Endothelial cell of umbilical vein (primary cell): ENCODE measurements around the gene GALNT10. TPM values are rescaled to one million over a fixed set of nuclear protein-coding genes. Genes with fewer than 3 reads are reported as not detected.

ENCODE experiments used
- BruUV-seq: library from RNA; stranded (reverse); fragments of 400-500 nt; replicated peaks from 2 replicates; lab custom pipeline; 2021; lab: Mats Ljungman, UMichigan
- CTCF ChIA-PET: fragments of 300-600, 350-600 bp; sonication (Branson Sonifier 250); formaldehyde crosslinking; loops from one replicate; lab custom pipeline; 2021; ENCODE audit warnings: antibody characterized with exemption, inconsistent platforms; lab: Charles Lee
- POLR2A ChIA-PET: fragments of 300-600, 350-600 bp; sonication (Branson Sonifier 250); formaldehyde crosslinking; loops from one replicate; lab custom pipeline; 2021; ENCODE audit warnings: antibody characterized with exemption, inconsistent platforms; lab: Charles Lee
- DNase-seq: peaks from one replicate; pipeline ENCODE4 v3.0.0-alpha.2; 2011; ENCODE audit warnings: low read depth, low spot score
- FAIRE-seq: peaks from 2 replicates; lab custom pipeline; 2011; peaks lifted over from hg19 to GRCh38; lab: Jason Lieb, UNC
- H2AFZ ChIP-seq: 2 replicates; pipeline ENCODE4 v1.6.0; 2012; ENCODE audit warnings: low read depth, low read length, control low read depth, inconsistent platforms
- H3K27ac ChIP-seq: 2 replicates; pipeline ENCODE4 v1.5.1; 2011; ENCODE audit warnings: low read depth, mild to moderate bottlenecking, control low read depth, low read length, moderate library complexity; ENCODE audit not compliant: insufficient read depth
- H3K27me3 ChIP-seq, 2 experiments: 2 replicates each; pipeline versions ENCODE4 v1.6.0 to v1.6.1; 2011; ENCODE audit warnings: low read length in 2 of 2, mixed read lengths in 1 of 2; ENCODE audit not compliant: control insufficient read depth in 2 of 2, insufficient read depth in 2 of 2
- H3K36me3 ChIP-seq, 2 experiments: 2 replicates in 1 of 2; 3 replicates in 1 of 2; pipeline ENCODE4 v1.5.1; 2011; ENCODE audit warnings: low read length in 2 of 2, mild to moderate bottlenecking in 1 of 2, moderate library complexity in 1 of 2; ENCODE audit not compliant: control insufficient read depth in 2 of 2, insufficient read depth in 2 of 2; ENCODE audit errors: extremely low read depth in 1 of 2
- H3K4me1 ChIP-seq: 3 replicates; pipeline ENCODE4 v1.5.1; 2011; ENCODE audit warnings: mild to moderate bottlenecking, low read length; ENCODE audit not compliant: control insufficient read depth, insufficient read depth; ENCODE audit errors: extremely low read depth
- H3K4me2 ChIP-seq: 2 replicates; pipeline ENCODE4 v1.6.1; 2011; ENCODE audit warnings: low read length, control low read depth, mixed read lengths; ENCODE audit not compliant: insufficient read depth
- H3K4me3 ChIP-seq, 3 experiments: fragments of 200-600 bp in 1 of 3; sonication (generic), shearing (Covaris generic) in 1 of 3; replicated peaks in 1 of 3; 2 replicates each; pipeline ENCODE4 v1.5.1; 2011 to 2016; ENCODE audit warnings: control low read depth in 3 of 3, low read length in 3 of 3, mild to moderate bottlenecking in 2 of 3, inconsistent platforms in 1 of 3, low read depth in 1 of 3, moderate library complexity in 1 of 3; ENCODE audit not compliant: insufficient read depth in 1 of 3
- H3K79me2 ChIP-seq: 2 replicates; pipeline ENCODE4 v1.6.0; 2012; ENCODE audit warnings: low read length, inconsistent platforms; ENCODE audit not compliant: control insufficient read depth, insufficient read depth
- H3K9ac ChIP-seq: replicated peaks from 2 replicates; pipeline ENCODE3; 2011; ENCODE audit warnings: low read length, control low read depth; ENCODE audit not compliant: insufficient read depth; ENCODE audit errors: extremely low read depth
- H3K9me1 ChIP-seq: replicated peaks from 3 replicates; pipeline ENCODE4 v1.6.0; 2011; ENCODE audit warnings: mild to moderate bottlenecking, low read length; ENCODE audit not compliant: control insufficient read depth, insufficient read depth; ENCODE audit errors: extremely low read depth
- H3K9me3 ChIP-seq: replicated peaks from 2 replicates; pipeline ENCODE4 v1.5.1; 2012; ENCODE audit warnings: low read length, inconsistent platforms; ENCODE audit not compliant: control insufficient read depth, insufficient read depth
- H4K20me1 ChIP-seq: replicated peaks from 2 replicates; pipeline ENCODE3; 2011; ENCODE audit warnings: mild to moderate bottlenecking, low read length; ENCODE audit not compliant: control insufficient read depth, insufficient read depth; ENCODE audit errors: extremely low read depth
- EZH2 ChIP-seq: IDR thresholded peaks from 2 replicates; pipeline ENCODE4 v1.6.1; 2012; ENCODE audit warnings: borderline replicate concordance, low read depth, mild to moderate bottlenecking, moderate library complexity, low read length, inconsistent platforms; ENCODE audit not compliant: severe bottlenecking
- MYC ChIP-seq: IDR thresholded peaks from one replicate; pipeline ENCODE4 v1.6.1; 2011; ENCODE audit warnings: mild to moderate bottlenecking, low read depth, low read length
- POLR2A ChIP-seq: IDR thresholded peaks from 2 replicates; pipeline ENCODE4 v1.6.1; 2012; ENCODE audit warnings: low read depth, mild to moderate bottlenecking, control low read depth, low read length
- POLR2AphosphoS5 ChIP-seq: IDR thresholded peaks from 2 replicates; pipeline ENCODE4 v1.6.1; 2012; ENCODE audit warnings: low read depth, mild to moderate bottlenecking, control low read depth, low read length, moderate library complexity; ENCODE audit not compliant: insufficient read depth
- dilution Hi-C: fragments of 300-500 bp; cut with MboI; formaldehyde crosslinking; loops from one replicate; pipeline ENCODE4 v1.15.0; 2019; ENCODE audit warnings: low sequenced_read_pairs; ENCODE audit not compliant: extremely low pct_ligation_motif_present
- intact Hi-C: fragments of 100-400 bp; cut with micrococcal nuclease; formaldehyde crosslinking; loops from one replicate; pipeline ENCODE4 v1.10.0; 2022
- polyA plus RNA-seq, 4 experiments: library from polyadenylated mRNA; depleted of rRNA in 3 of 4; stranded (reverse) in 3 of 4; unstranded in 1 of 4; fragments of >200 nt; gene quantifications; 2 replicates each; pipeline versions ENCODE4 v1.2.1 to v1.2.3, GENCODE V29; 2011 to 2012; ENCODE audit warnings: missing spikeins in 1 of 4
- total RNA-seq: library from RNA; stranded (reverse); gene quantifications from 2 replicates; pipeline ENCODE4 v1.2.3, GENCODE V29; 2021
- TF ChIP-seq, protein P1 (sequence below): IDR thresholded peaks from 2 replicates; pipeline ENCODE4 v1.6.1; 2011; ENCODE audit not compliant: insufficient read depth, insufficient read length
- TF ChIP-seq, protein P2 (sequence below), 2 donors: IDR thresholded peaks; 1 replicate in 1 of 2; 2 replicates in 1 of 2; pipeline ENCODE4 v1.5.1; 2011; ENCODE audit warnings: low read length in 2 of 2, mild to moderate bottlenecking in 2 of 2, moderate library complexity in 2 of 2, control low read depth in 1 of 2, inconsistent platforms in 1 of 2, low read depth in 1 of 2; ENCODE audit not compliant: insufficient read depth in 1 of 2; ENCODE audit errors: extremely low read depth in 1 of 2

The GALNT10 gene
- total and polyA plus RNA-seq, 2 donors (not counting 3 experiments of a cell fraction or from before 2014, with no cell fraction given): 70.2 to 77.6 TPM

DNA sequence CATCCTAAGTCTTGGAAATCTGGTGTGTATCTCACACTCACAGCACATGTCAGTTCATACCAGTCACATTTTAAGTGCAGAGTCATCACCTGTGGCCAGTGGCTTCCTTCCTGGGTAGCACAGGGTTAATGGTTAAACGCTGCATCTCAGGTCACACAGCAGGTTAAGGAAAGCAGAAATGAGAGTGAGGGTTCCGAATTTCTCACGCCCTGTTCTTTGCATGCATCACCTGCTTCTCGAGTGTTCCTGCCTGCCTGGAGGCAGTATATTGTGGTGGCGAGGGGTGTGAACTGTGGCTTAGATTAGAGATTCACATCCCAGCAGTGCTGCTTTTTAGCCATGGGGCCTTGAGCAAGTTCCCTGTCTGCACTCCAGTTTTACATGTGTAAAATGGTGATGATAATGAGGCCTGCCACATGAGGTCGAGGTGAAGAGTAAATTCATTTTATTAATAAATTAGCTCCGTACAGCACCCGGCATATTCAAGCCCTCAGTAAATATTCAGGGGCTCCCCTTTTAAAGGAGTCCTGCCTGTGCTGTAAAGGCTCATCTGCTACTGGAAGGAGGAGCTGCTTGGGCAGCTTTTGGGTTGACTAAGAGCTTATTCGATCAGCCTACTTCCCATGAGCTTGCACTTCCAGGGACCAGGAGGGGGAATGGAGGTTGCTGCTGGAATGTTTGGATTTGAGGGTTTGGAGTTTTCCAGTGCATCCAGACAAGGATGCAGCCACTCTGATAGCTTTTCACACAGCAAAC lies 194.1 kb downstream of the GALNT10 start:
- H4K20me1 ChIP-seq: no peaks in the 10 kb centered on the region
- no peak overlapping the region for H2AFZ ChIP-seq
- dilution Hi-C loops (no loop called here), intact Hi-C loops (no loop called here)
- H3K4me3 ChIP-seq: no peak overlapping the region
- H3K27ac ChIP-seq: no peak overlapping the region
- no peak overlapping the region for H3K4me2 ChIP-seq
- TF ChIP-seq, protein P1, sequence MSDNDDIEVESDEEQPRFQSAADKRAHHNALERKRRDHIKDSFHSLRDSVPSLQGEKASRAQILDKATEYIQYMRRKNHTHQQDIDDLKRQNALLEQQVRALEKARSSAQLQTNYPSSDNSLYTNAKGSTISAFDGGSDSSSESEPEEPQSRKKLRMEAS: no peak
- TF ChIP-seq MYC: no peak
- no TSS peak for BruUV-seq
- H3K79me2 ChIP-seq: no peaks in the 10 kb centered on the region
- CTCF ChIA-PET: no interaction called here
- H3K27me3 ChIP-seq: no peaks in the 10 kb centered on the region
- no peaks in the 10 kb centered on the region for H3K9me1 ChIP-seq
- H3K36me3 ChIP-seq: peaks cover 16 to 19% of the 10 kb centered on the region in 2 experiments
- no peaks in the 10 kb centered on the region for H3K4me1 ChIP-seq
- H3K9me3 ChIP-seq: no peaks in the 10 kb centered on the region
- POLR2A ChIA-PET: no interaction called here
- no peak for DNase-seq
- no peak for FAIRE-seq
- no peak overlapping the region for H3K9ac ChIP-seq

DNA sequence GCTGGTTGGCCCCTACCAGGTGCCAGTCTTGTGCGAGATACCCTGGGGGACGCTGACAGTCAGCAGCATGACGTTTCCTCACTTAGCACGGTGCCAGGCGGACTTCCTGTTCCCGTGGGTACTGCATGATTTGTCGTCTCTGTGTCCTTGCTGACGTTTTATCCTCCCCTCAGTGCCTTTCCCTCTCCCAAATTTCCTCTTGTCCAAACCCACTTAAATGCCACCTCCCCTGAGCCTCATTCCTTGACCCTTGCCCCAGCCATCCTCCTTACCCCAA lies 194.6 kb downstream of the GALNT10 start:
- H3K9me1 ChIP-seq: no peaks in the 10 kb centered on the region
- TF ChIP-seq POLR2AphosphoS5: no peak
- TF ChIP-seq, protein P2, sequence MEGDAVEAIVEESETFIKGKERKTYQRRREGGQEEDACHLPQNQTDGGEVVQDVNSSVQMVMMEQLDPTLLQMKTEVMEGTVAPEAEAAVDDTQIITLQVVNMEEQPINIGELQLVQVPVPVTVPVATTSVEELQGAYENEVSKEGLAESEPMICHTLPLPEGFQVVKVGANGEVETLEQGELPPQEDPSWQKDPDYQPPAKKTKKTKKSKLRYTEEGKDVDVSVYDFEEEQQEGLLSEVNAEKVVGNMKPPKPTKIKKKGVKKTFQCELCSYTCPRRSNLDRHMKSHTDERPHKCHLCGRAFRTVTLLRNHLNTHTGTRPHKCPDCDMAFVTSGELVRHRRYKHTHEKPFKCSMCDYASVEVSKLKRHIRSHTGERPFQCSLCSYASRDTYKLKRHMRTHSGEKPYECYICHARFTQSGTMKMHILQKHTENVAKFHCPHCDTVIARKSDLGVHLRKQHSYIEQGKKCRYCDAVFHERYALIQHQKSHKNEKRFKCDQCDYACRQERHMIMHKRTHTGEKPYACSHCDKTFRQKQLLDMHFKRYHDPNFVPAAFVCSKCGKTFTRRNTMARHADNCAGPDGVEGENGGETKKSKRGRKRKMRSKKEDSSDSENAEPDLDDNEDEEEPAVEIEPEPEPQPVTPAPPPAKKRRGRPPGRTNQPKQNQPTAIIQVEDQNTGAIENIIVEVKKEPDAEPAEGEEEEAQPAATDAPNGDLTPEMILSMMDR (IDR thresholded peaks at IDR 0.05; ENCODE audit: extremely low read depth in 1 of 2, insufficient read depth in 1 of 2, low read depth in 1 of 2, low read length in 2 of 2): no peak
- no peak for TF ChIP-seq POLR2A
- TF ChIP-seq EZH2: no peak
- FAIRE-seq (no peak), DNase-seq (no peak)
- H3K27ac ChIP-seq: no peak overlapping the region
- no peaks in the 10 kb centered on the region for H3K9me3 ChIP-seq
- CTCF ChIA-PET: interaction anchor here (1.9 kb wide), 1 partner anchor 313 kb away, joined by 4 read pairs; no protein-coding TSS in a partner anchor
- H3K36me3 ChIP-seq: peaks cover 16 to 19% of the 10 kb centered on the region in 2 experiments
- intact Hi-C loops (no loop called here), dilution Hi-C loops (no loop called here)
- POLR2A ChIA-PET: no interaction called here
- H4K20me1 ChIP-seq: no peaks in the 10 kb centered on the region
- no peaks in the 10 kb centered on the region for H3K4me1 ChIP-seq
- no peaks in the 10 kb centered on the region for H3K79me2 ChIP-seq
- H3K4me3 ChIP-seq: no peak overlapping the region
- no peak overlapping the region for H3K4me2 ChIP-seq
- H3K27me3 ChIP-seq: no peaks in the 10 kb centered on the region
- no peak overlapping the region for H2AFZ ChIP-seq
- no peak overlapping the region for H3K9ac ChIP-seq
- no TSS peak for BruUV-seq
